Left cardiac atrium (tissue), 4 donors: ENCODE measurements around the gene CACNA2D3. TPM values are rescaled to one million over a fixed set of nuclear protein-coding genes. Genes with fewer than 3 reads are reported as not detected.
"Not testable (repeated sequence)": the region's sequence is repeated elsewhere in the genome, so short reads cannot be mapped to it uniquely, and the experiment has no call there.

Experiments used
- ATAC-seq, 2 donors: fragments of 200-7000 bp; cut with Tn5 transposase; one replicate each; pipeline ENCODE4 v1.9.1; 2020; ENCODE audit warnings: mild to moderate bottlenecking in 2 of 2, moderate library complexity in 2 of 2
- DNase-seq: peaks from one replicate; pipeline ENCODE4 v3.0.0-alpha.2; 2020
- intact Hi-C, 2 donors: fragments of 100-400 bp; cut with DNase I; formaldehyde crosslinking; loops; one replicate each; pipeline versions ENCODE4 v1.14.1 to v1.15.1; 2022 to 2023
- total RNA-seq, 2 donors: library from RNA; stranded (reverse); fragmentation: NEBNext Ultra II Directional; extraction: Animal tissue kit (Norgen Biotek cat#: 25700); gene quantifications; one replicate each; pipeline ENCODE4 v1.2.1, GENCODE V29; 2021
- donor health status: DM: no; HTN: yes; CAD: no.
- donor health status: DM: no; HTN: yes; CAD: no; lungs with severe emphysema.
- donor health status: DM: yes; HTN: yes; CAD: no.
- donor health status: Dilated cardiomyopathy.

CACNA2D3 gene
- total RNA-seq, 2 donors from 2014 or later = 17.3 to 24.2 TPM

DNA sequence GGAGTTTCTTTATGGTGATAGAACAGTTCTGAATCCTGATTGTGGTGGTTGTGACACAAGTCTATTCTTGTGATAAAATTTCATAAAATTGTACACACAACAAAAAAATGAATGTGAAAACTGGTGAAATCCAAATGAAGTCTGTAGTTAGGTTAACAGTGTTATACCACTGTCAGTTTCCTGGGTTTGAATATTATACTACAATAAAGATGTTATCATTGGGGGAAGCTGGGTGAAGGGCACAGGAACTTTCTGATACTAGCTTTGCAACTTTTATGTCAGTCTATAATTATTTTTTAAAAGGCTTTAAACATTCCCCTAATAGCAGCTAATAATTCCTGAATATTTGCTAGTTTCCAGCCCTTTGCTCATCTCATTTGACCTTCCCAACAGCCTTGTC, 485.7 kb downstream of the CACNA2D3 start:
- ATAC-seq (no peak), DNase-seq (no peak)
- intact Hi-C loops = no loop called here

DNA sequence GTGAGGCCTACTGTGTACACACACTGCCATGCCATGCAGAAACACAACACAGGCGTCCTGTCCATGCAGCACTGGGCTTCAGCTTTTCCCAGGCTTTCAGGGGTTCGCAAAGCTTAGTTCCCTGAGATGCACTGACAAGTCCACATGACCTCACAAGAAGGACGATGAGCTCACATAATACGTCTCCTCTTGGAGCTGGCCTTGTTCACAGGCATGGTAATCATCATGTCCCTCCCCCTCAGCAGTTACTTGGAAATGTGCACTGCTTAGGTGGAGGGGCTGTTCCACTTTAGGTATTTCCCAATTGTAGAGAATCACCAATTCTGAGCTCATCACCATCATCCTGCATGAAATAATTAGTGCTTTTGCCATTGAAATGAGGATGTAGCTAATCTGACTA, 496.7 kb downstream of the CACNA2D3 start:
- no peak for ATAC-seq
- intact Hi-C loops = no loop called here

DNA sequence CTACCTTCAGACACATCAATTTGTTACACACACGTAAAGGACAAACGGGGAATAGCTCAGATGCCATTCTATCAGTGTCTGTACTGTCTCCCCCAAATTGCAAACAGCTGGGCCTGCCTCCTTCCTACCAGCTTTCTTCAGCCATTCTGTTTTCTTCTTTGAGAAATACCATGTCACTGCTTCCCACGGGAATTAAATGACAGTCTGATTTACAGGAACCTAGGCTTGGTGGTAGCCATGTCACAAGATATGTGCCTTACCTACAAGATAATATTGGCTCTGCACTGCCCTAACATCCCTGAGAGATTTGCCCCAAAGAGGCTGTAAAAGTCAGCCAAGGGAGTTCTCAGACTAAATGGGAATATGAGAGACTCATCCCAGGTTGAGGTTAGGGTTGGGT, 497.2 kb downstream of the CACNA2D3 start:
- no peak for DNase-seq
- intact Hi-C loops = no loop called here
- no peak for ATAC-seq

More for the DNA sequence above, 496.7 kb downstream of the CACNA2D3 start:
- no peak for DNase-seq

- intact Hi-C loops = no loop called here
- ATAC-seq (no peak), DNase-seq (no peak)
Measured at GRCh38 chr3:54621184-54621583, 498.8 kb downstream of the CACNA2D3 start.

- DNase-seq = no peak
- no peak for ATAC-seq
- intact Hi-C loops = no loop called here
Measured at GRCh38 chr3:54622678-54623077, 500.3 kb downstream of the CACNA2D3 start.

DNA sequence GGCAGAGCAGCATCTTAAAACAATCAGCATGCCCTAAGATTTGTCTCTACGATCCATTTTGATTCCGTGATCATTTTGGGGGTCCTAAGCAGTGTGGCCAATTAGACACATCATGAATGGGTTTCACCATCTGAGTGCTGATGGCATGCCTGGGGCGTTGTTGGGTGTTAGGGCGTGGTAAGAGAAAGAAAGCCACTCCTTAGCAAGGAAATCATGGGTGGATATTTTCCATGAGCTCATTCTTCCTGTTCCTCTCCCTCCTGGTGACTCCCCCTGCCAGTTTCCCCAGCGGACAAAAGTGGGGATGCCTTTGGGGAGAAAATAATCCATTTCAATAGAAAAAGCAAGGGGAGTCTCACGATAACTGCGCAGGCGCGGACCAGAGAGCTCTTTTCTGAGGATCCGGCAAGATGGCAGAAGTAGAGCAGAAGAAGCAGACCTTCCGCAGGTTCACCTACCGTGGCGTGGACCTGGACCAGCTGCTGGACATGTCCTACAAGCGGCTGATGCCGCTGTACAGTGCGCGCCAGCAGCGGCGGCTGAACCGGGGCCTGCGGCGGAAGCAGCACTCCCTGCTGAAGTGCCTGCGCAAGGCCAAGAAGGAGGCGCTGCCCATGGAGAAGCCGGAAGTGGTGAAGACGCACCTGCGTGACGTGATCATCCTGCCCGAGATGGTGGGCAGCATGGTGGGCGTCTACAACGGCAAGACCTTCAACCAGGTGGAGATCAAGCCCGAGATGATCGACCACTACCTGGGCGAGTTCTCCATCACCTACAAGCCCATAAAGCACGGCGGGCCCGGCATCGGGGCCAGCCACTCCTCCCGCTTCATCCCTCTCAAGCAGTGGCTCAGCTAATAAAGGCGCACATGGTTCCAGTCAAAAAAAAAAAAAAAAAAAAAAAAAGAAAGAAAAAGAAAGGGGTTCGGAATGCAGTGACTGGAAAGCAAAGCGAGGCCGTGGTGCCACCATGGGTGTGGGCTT, 503.7 kb downstream of the CACNA2D3 start:
- ATAC-seq (no peak), DNase-seq (no peak)
- intact Hi-C loops = no loop called here

DNA sequence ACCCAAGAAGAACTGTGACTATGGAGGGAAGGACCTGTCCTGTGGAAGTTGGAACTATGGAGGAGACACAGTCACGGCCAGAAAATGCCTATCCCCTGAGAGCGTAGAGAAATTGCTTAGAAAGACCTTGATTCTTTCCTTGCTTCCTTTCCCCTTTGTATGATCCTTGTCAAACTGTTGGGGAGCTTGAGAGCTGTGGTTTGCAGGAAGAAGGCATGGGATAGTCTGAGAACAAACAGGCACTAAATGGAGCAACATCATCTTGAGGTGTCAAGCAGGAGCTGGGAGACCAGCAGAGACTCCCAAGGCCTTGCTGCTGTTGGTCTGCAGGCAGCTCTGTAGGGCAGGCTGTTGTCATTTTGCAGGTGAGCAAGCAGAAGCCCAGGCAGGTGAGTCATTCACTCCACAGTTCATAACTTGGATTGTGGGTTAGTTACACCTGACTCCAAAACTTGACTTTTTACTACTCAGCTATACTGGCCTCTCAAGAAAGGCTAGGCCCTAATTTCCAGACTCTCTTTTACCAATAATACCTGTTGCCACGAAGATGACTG, 506.6 kb downstream of the CACNA2D3 start:
- DNase-seq (no peak), ATAC-seq (no peak)
- intact Hi-C loops = no loop called here

GRCh38 chr3:54630101-54630623, 507.8 kb downstream of the CACNA2D3 start:
- DNase-seq = no peak
- ATAC-seq = no peak
- intact Hi-C loops = no loop called here

DNA sequence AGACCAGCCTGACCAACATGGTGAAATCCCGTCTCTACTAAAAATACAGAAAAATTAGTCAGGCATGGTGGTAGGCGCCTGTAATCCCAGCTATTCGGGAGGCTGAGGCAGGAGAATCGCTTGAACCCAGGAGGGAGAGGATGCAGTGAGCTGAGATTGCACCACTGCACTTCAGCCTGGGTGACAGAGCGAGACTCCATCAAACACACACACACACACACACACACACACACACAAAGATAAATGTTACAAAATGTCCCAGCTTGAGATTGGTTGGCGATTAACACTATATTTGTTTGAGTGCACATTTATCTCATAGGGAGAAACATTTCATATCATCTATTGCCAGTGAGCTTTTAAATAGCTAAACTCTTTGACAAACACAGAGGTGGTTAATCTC, 508.6 kb downstream of the CACNA2D3 start:
- intact Hi-C loops, ATAC-seq, DNase-seq: not testable (repeated sequence)

DNA sequence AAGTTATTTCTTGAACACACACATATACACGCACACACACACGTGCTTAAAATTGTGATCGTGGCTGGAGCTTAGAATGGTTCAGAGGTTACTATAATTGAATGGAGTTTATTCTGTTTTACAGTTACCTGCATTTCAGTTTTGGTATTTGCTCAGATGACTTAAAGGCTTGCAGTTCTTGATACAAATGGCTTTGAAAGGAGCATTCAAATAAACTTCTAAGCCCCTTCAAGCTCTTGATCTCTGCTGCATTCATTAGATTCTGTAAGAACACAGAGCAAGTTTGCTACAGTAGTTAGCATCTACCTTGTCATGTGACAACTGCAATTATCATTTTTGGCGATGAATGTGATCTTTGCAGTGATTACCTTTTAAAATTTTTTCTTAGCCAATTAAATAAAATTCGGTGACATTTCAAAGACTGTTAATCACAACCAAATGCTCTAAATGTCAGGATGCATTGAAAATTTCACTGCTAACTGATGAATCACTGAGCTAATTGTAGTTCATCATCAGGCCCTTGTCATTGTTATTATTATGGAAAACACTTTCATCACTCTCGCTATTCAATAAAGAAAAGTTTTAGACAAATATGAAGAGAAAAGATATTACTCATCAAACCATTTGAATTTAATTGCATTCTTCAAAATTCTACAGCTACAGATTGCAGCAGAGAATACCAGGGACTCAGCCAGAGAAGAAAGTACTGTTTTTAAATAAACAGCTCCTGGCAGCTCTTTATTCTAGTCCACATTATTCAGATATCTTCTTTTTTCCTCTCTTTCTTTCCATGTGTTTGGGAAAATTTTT, 509.4 kb downstream of the CACNA2D3 start:
- intact Hi-C loops = no loop called here
- no peak for DNase-seq
- no peak for ATAC-seq

DNA sequence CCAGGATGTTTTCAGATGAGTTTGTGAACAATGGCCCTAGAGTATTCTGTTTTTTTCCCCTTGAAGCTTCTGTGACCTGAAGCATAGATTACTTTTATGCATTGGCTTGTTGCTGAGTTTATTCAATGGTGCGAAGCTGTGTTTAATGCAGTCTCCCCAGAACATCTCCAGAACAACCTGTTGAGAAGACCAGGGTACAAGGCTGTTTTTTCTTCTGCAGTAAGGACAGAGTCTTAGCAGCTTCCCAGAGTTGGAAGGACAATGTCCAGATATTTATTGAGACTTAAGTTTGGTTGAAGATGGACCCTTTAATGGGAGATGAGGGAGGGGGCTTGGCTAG, 509.9 kb downstream of the CACNA2D3 start:
- DNase-seq = no peak
- intact Hi-C loops = no loop called here
- ATAC-seq = no peak

- no peak for ATAC-seq
- intact Hi-C loops = no loop called here
- DNase-seq = no peak
Measured at GRCh38 chr3:54632834-54633233, 510.5 kb downstream of the CACNA2D3 start.

- DNase-seq (no peak), ATAC-seq (no peak)
- intact Hi-C loops = no loop called here
Measured at GRCh38 chr3:54633444-54634121, 511.2 kb downstream of the CACNA2D3 start.

- intact Hi-C loops = no loop called here
- ATAC-seq = no peak
- DNase-seq = no peak
Measured at GRCh38 chr3:54634122-54634469, 511.7 kb downstream of the CACNA2D3 start.

GRCh38 chr3:54639790-54640372, 517.5 kb downstream of the CACNA2D3 start:
- intact Hi-C loops, DNase-seq, ATAC-seq: not testable (repeated sequence)

- DNase-seq = no peak
- no peak for ATAC-seq
- intact Hi-C loops = no loop called here
Measured at GRCh38 chr3:54641226-54642014, 519.1 kb downstream of the CACNA2D3 start.

DNA sequence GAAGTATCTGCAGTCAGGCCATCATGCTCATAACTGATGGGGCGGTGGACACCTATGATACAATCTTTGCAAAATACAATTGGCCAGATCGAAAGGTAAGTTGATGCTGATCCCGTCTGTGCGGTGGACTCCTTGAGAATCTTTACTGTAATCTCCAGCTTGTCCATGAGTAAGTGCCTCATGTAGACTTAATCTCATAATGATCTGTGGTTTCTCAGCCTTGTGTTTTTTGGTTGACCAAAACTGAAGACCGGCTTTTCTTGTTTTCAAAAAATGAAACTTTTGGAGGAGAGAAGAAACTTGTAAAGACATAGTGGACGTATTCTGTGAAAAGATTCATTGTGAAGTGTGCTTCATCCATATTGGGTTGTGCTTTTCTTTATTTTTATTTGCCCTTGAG, 519.8 kb downstream of the CACNA2D3 start:
- ATAC-seq (no peak), DNase-seq (no peak)
- intact Hi-C loops = no loop called here

GRCh38 chr3:54647721-54648120, 525.4 kb downstream of the CACNA2D3 start:
- ATAC-seq (no peak), DNase-seq (no peak)
- intact Hi-C loops = no loop called here
